HG03565 (cell line): ENCODE results near the gene HHIPL1.

Experiments used
- ATAC-seq: cut with Tn5 transposase; IDR thresholded peaks from one replicate; pipeline ENCODE4 v1.9.1; 2021; ENCODE audit warnings: mild to moderate bottlenecking, moderate library complexity; ENCODE audit not compliant: unreplicated experiment

The HHIPL1 gene

DNA sequence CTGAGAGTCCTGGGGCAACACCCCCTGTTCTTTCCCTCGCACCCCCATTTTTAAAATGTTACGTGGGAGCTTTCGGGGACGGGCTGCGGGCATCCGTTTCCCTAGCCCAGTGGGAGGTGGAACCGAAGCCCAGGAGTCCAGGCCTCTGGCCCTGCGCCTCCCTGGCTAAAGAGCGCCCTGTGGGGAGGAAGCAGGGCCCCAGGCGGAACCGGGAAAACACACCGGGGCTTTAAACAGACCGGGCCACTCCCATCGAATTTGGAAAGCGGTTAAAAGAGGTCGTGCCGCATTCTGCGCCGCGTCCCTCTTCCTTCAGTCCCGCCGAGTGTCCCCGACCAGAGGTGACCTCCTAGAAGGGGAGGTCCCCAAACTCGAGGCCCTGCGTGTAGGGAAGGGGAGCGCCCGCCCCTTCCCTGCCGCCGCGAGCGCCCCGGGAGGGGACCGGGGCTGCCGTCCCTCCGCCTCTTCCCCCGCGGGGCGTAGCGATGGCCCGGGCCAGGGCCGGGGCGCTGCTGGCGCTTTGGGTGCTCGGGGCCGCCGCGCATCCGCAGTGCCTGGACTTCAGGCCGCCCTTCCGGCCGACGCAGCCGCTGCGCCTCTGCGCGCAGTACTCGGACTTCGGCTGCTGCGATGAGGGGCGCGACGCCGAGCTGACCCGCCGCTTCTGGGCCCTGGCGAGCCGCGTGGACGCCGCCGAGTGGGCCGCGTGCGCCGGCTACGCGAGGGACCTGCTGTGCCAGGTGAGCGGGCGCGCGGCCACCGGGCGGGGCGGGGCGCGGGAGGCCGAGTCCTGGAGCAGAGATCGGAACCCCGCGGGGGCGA lies at the start of gene HHIPL1:
Gene HHIPL1, plus strand, starts transcription at position 407 of the 822 bp plus-strand sequence. Its CDS starts 79 bp downstream, at position 486.
- no peak for ATAC-seq

DNA sequence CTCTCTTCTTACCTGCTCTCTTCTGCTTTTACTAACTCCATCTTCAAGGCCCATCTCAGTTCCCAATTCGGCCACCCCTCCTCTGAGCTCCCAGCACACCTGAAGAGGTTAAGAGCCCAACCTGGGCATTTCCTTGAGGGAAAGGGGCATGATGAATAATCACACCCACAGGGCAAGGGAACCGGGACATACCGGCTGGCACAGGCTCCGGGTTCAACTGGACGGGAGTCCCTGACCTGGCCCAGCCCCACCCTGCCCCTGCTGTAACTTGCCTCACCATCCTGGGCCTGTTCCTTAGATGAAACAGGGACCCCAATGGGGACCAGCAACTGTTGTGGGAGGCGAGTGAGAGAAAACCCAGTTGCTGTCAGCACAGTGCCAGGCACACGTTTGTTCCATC lies 49.4 kb upstream of the HHIPL1 start:
- no peak for ATAC-seq

DNA sequence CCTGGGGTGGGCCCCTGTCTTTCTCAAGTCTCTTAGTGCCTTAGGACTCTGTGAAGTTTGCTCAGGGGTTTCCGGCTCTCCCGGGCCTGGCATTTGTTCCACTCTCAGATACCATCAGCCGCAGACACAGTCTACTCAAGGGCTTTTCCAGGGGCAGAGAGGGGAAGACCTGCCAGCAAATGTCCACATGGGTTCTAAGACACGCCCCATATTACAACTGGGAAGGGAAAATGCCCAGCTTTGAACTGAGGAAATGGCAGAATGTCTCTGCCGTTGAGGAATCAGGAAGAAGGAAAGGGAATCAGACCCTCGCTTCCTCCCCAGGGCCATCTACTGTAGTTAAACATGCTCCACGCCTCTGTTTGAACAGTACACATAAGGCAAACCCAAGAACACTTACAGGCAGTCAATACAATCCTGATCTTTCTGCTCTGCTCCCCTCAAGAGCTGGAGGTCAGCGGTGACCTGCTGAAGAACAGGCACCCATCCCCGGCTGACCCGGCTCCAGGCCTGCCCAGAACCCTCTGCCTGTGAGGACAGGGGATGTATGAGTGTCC lies 48.8 kb upstream of the HHIPL1 start:
- ATAC-seq = no peak

DNA sequence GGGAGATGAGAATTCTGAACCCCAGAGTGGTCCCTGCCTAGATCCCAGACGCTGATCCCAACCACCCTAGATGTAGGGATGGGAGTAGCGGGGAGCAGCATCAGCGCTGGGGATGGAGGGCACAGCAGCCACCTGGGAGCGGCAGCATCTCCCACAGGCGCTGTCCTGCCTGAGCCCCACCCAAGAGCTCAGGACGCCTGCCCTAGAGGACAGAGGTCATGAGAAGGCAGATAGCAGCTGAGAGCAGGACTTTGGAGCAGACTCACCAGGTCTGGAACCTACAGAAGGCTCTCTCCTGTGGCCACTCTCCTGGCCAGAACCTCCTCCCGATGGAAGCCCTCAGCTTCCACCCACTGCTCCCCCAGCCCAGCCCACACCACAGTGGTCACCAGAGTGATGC lies 48.2 kb upstream of the HHIPL1 start:
- ATAC-seq = no peak

DNA sequence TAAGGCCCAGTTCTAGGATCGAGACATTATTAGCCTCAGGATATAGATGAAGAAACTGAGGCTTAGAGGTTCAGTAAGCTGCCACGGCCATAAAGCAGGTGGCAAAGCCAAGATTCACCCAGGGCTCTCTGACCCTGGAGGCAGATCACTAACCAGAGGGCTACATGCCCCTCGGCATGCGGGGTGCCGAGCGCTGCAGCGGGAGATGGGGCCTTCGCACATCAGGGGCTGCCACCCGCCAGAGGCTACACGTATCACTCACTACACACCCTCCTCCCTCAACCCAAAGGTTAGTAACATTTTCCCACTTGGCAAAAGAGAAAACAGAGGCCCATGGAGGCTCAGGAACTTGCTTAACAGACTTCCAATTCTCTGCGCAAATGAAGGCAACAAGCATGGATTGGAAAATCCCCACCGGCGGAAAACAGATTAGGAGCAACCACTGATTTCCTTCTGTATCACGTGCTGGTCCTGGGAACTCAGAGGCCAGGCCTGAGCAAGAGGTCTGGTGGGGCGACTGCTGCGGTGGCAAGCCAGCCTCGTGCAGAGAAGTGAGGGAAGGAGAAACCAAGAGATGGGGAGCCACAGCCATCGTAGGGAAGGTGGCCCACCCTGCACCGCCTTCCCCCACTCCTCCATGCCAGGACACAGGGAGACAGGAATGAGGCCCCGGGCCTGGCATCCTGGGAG lies 46.9 kb upstream of the HHIPL1 start:
- no peak for ATAC-seq

DNA sequence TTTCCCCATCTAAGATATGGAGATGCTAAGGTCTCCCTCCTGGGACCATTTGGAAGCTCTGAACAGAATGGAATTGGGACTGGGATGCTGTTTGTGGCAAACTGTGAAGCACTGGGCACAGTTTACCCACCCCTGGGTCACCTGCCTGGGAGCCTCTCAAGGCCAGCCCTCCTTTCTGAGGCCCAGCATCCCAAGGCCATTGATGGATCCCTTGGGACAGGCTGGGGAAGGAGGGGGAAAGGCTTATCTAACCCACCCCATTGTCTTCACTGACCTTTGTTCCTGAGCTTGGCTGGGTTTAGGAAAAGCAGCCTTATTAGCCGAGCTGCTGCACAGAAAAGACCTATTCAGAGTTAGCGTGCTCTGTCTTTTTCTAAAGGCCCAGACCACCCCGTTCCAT lies 46.2 kb upstream of the HHIPL1 start:
- ATAC-seq = no peak

DNA sequence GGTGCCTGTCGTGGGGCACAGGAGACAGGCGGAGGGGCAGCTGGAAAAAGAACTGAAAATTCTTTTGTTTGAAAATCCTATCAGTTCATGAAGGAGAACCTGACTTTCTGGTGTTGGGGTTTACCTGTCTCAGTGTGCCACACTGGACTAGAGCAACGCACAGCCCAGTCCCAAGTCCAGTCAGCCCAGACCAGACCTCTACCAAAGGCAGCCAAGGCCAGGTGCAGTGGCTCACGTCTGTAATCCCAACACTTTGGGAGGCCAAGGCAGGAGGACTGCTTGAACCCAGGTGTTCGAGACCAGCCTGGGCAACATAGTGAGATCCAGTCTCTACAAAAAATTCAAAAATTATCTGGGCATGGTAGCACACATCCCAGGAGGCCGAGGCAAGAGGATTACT lies 45.5 kb upstream of the HHIPL1 start:
- no peak for ATAC-seq

DNA sequence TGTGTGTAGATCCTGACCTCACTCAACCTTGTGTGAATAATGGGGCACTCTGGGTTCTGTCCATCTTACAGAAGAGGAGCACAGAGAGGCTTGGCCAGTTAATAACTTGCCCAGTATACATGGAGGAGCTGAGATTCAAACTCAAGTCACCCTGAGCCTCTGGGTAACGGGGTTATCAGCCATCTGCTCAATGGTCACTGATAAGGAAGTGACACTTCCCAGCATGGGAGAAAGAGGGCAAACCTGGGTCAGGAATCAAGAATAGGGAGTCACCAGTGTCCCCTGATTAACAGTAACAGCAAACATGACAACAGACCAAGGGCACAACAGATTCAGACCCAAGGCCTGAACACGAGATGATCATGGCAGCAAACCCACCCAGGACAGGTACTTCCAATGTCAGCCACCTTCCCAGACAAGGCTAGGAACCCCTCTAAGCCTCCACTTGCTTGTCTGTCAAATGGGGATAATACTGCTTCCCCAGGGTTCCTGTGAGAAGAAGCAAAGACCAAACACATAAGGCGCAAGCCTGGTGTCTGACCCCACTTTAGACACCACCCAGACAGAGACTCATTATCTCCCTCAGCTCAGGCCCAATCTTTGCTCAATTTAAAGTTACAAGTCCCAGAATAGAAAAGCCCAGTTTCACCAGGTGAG lies 44.6 kb upstream of the HHIPL1 start:
- no peak for ATAC-seq

DNA sequence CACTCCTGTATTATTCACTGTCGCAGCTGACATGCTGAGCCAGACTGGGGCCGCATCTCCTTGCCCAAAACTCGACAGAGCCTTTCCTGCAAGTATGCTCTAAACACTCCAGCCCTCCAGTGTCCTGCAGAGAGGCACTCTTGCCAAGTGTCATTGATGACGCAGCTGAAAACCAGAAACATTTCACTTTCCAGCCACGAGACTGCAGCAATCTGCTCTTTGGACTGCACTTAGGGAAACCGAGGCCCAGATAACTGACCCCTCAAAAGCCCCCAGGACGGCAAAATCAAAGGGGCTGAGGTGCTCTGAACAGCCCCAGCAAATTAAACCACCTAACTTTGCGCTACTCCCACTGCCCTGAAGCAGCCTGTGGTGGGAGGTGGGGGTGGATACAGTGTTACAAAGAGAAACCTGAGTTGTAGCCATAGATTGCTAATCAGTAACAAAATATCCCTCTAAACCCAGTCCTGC lies 43.5 kb upstream of the HHIPL1 start:
- no peak for ATAC-seq

DNA sequence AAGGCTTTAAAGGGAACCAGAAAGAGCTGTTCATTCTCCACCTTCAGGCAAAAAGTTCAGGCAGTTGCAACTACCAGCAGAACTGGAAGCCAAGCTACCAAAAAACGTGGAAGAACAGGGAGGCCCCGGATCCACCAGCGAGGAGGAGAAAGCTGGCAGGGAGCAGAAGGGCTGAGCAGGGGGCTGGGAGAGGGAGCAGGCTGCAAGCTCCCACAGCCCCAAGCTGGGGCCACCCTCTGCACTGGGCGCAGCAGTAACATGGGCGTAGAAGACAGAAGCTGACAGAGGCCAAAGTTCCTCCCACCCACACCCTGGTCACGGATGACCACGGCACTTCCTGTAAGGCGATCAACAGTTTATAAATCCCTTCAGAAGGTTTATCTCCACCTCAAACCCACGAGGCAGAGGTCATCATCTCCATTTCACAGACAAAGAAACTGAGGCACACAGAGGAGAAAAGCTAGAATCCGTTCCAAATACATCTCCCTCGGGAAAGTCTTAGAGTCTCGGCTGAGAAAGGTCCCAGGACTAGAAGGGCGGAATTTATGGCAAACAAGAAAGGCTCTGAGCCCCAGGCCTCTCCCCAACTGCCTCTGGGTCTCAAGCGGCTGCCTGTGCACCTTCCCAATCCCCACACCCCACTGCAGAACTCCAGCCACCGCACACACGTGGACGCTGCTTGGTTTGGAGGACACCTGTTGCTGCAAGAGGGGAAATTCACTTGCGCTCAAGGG lies 42.7 kb upstream of the HHIPL1 start:
- ATAC-seq = no peak

DNA sequence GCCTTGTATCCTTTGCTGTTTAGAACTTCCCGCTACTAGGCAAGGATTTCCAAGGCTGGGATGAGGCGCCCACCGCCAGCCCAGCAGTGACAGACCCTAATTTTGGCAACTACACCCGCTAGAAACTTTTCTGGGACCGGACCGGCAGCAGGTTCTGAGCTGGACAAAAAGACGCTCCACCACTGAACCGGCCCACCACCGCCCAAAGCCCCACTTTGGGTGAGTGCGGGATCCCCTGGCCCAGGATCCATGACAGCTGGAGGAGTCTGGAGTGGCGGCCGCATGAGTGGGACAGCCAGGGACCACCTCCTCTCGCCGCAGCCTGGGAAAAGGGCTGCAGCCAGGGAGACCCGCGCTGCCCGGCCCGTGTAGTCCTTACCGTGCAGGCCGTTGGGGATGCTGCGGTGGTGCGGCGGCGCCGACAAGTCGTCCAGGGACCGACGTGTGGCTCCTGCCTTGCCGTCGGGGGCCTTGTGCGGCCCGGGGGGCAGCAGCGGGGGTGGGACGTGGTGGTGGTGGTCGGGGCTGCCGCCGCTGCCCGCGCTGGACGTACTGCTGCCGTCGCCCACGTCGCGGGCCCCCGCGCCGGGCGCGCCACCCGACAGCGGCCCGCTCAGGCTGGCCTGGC lies 42.0 kb upstream of the HHIPL1 start:
- no peak for ATAC-seq

DNA sequence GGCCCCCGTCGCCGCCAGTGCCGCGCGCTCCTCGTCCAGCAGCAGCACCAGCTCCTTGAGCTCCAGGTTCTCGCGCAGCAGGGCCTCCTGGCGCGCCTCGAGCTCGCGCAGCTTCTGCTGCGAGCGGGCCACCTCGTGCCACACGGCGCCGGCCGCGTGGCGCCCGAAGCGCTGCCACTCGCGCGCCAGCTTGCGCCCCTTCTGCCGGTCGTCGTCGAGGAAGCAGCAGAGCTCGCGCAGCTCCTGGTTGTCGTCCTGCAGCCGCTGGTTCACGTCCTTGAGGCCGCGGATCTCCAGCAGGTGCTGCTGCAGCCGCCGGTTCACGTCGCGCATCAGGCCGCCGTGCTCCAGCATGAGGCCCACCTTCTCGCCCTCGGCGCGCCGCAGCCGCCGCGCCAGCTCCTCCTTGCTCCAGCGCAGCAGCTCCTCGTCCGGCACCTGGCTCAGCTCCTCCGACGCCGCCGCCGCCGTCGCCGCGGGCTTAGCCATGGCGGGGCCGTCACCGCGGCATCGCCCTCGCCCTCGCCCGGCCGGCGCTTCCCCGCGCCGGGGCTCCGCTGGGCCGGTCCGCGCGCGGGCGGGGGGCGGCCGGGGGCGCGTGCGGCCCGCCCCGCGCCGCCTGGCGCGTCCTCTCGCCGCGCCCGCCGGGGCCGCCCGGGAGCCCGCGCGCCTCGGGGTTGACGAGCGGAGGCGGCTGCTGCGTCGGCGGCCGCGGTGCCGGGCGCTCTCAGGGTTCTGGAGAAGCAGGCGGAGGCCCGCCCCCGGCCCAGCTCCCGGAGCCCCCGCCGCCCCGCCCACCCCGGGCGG lies 41.3 kb upstream of the HHIPL1 start, which contains the start of gene CCDC85C:
Gene CCDC85C, minus strand, starts transcription at position 737 of the 807 bp plus-strand sequence. Its CDS starts 248 bp downstream, at position 489.
- ATAC-seq = no peak

DNA sequence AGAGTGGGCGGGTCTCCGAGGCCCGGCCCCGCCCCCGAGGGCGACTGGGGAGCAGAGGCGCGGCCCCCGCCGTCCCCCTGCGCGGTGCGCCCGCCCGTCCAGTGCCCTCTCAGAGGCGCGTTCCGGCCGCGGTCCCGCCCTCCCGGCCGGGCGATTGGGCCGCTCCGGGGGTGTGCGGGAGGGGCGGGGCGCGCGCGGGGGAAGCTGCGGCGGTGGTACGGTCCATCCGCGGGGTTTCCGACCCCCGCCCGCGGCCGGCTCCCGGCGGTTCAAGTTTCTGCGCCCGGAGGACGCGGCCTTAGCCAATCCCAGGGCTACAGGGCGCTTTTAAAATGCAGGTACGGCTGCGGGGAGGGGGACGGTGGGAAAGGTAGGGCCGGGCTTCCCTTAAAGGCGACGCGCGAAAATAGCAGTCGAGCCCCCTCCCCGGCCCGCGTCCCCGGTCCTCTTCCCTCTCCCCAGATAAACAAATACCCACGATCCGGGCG lies 40.6 kb upstream of the HHIPL1 start:
- peak; percentile 85 for ATAC-seq

DNA sequence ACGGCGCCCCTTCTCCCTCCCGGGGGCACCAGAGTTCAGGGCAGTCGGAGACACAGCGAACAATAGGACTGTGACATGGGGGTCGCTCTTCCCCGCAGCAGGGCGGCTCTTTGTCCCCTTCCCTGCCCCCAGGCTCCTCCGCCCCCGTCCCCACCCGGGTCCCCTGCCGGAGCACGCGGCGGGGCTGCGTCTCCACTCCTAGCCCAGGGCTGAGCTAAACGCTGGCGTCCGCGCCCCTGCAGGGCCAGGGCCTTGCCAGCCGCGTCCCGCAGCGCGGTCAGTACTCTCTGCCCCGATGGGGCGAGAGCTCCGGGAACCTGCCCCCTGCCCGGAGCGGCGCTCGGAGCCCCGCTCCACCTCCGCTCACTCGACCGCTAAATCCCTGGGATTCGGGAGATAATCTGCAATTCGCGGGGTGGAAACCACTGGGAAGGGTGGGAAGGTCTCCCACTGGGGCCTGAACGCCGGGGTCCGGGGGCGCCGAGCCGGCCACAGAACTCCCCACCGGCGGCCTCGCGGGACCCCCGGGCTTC lies 40.1 kb upstream of the HHIPL1 start:
- no peak for ATAC-seq

DNA sequence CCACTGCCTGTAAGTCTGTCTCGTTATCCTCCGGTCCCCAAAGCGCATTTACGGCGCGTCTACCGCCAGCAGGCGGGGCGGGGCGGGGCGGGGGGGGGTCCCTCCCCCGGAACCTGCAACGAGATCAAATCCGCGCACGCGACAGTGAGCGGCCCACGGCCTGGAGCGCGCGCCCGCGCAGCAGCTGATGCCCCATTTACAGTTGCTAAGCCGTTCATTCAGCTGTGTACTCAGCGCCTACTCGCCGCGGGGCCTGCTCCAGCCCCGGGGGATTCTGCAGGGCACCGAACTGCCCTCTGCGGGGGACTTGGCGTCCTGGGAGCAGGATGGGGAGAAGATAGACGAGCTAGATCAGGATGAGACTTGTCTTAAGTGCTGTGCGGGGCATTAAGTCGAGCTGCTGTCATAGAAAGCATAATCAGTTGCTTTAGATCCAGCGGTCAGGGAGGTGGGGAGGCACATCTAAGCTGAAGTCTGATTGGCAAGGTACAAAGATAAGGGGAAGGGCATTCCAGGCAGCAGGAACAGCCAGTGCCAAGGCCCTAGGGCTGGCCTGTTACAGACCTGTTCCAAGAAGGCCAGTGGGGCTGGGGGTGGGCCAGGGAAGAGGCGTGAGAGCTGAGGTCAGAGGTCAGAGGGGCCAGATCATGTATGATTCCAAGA lies 39.5 kb upstream of the HHIPL1 start:
- no peak for ATAC-seq

DNA sequence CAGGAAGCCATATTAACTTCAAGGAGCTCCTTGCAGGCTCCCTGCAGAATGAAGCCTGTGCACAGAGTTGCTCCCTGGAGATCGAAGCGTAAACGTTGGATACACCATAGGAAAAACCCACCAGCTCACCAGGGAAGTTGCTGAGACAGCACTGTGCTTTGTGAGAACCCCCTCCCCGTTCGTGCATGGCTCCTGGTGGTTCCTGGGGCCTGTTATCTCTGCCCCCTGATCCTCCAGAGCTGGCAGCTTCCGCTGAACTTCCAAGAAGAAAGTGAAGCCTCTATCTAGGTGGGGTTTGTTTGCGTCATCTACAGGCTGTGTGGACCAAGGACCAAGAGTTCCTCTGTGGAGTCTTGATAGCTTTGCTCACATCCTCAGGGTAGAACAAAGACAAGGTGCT lies 38.6 kb upstream of the HHIPL1 start:
- ATAC-seq = no peak

DNA sequence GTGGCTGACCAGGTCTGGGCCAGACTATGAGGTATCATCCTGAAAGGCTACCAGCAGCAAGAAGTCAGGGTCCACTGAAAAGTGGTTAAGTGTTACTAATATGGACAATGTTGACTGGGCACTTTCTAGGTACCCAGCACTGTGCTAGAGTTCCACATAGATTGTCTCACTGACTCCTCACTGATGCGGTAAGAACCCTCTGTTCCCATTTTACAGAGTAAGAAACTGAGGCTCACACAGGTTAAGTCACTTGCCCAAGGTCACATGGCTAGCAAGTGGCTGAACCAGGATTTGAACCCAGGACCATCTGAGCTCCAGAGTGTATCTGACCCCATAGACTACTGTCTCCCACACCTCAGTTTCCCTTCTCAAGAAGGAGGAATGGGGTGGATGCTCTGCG lies 36.3 kb upstream of the HHIPL1 start:
- ATAC-seq = no peak
